Neural cell (in vitro differentiated cells): ENCODE results near the gene SMCHD1. TPM values are rescaled to one million over a fixed set of nuclear protein-coding genes. Genes with fewer than 3 reads are reported as not detected.
"Not testable (repeated sequence)": the region's sequence is repeated elsewhere in the genome, so short reads cannot be mapped to it uniquely, and the experiment has no call there.

ENCODE experiments used
- H2AFZ ChIP-seq: fragments of 200-600, 300-800 bp; sonication (generic), shearing (Covaris generic); 2 replicates; pipeline ENCODE4 v1.6.0; 2014; ENCODE audit warnings: low read depth, mild to moderate bottlenecking, antibody characterized with exemption, low read length, moderate library complexity
- H3F3A ChIP-seq: fragments of 200-600 bp; shearing (Covaris generic); 2 replicates; pipeline ENCODE4 v1.6.1; 2016; ENCODE audit warnings: mild to moderate bottlenecking, moderate library complexity, mixed read lengths, antibody characterized with exemption, low read length; ENCODE audit not compliant: insufficient read depth, poor library complexity, severe bottlenecking
- H3K27ac ChIP-seq: fragments of 200-600, 300-800 bp; sonication (generic), shearing (Covaris generic); 2 replicates; pipeline ENCODE4 v1.5.1; 2014; ENCODE audit warnings: mild to moderate bottlenecking, low read length, moderate library complexity
- H3K27me3 ChIP-seq: fragments of 300-800, 200-600 bp; sonication (generic), shearing (Covaris generic); 2 replicates; pipeline ENCODE4 v1.6.0; 2014; ENCODE audit warnings: mild to moderate bottlenecking, low read depth, low read length, moderate library complexity; ENCODE audit not compliant: insufficient read depth
- H3K36me3 ChIP-seq: fragments of 300-800, 200-600 bp; sonication (generic), shearing (Covaris generic); 2 replicates; pipeline ENCODE4 v1.5.1; 2014; ENCODE audit warnings: mild to moderate bottlenecking, antibody characterized with exemption, low read length, moderate library complexity; ENCODE audit not compliant: insufficient read depth
- H3K4me2 ChIP-seq: fragments of 300-800, 200-600 bp; sonication (generic), shearing (Covaris generic); 2 replicates; pipeline ENCODE4 v1.6.0; 2014; ENCODE audit warnings: mild to moderate bottlenecking, low read length
- H3K4me3 ChIP-seq: fragments of 300-800, 200-600 bp; sonication (generic), shearing (Covaris generic); 2 replicates; pipeline ENCODE4 v1.5.1; 2014; ENCODE audit warnings: mild to moderate bottlenecking, low read length, moderate library complexity
- H3K79me2 ChIP-seq: fragments of 200-600 bp; shearing (Covaris generic); replicated peaks from 2 replicates; pipeline ENCODE4 v1.6.0; 2014; ENCODE audit warnings: mild to moderate bottlenecking, low read length, moderate library complexity; ENCODE audit not compliant: insufficient read depth
- H3K9ac ChIP-seq: fragments of 300-800, 200-600 bp; sonication (generic), shearing (Covaris generic); 2 replicates; pipeline ENCODE4 v1.6.1; 2016; ENCODE audit warnings: mild to moderate bottlenecking, low read length, mixed read lengths
- H3K9me2 ChIP-seq: fragments of 200-600 bp; shearing (Covaris generic); 2 replicates; pipeline ENCODE4 v1.6.1; 2016; ENCODE audit warnings: mild to moderate bottlenecking, low read length, mixed read lengths; ENCODE audit not compliant: insufficient read depth
- H3K9me3 ChIP-seq: fragments of 200-600, 300-800 bp; sonication (generic), shearing (Covaris generic); 2 replicates; pipeline ENCODE4 v1.6.1; 2016; ENCODE audit warnings: mild to moderate bottlenecking, mixed run types, low read length, moderate library complexity, mixed read lengths
- H4K20me1 ChIP-seq: fragments of 200-600 bp; shearing (Covaris generic); 2 replicates; pipeline ENCODE4 v1.6.1; 2016; ENCODE audit warnings: mild to moderate bottlenecking, mixed run types; ENCODE audit not compliant: insufficient read depth
- MXI1 ChIP-seq: fragments of 450-650 bp; conservative IDR thresholded peaks from 2 replicates; pipeline ENCODE4 v1.6.1; 2014; ENCODE audit warnings: antibody characterized with exemption, mild to moderate bottlenecking; ENCODE audit not compliant: poor library complexity, severe bottlenecking
- POLR2AphosphoS5 ChIP-seq: IDR thresholded peaks from 2 replicates; pipeline ENCODE4 v1.6.1; 2012
- SMC3 ChIP-seq: fragments of 450-650 bp; conservative IDR thresholded peaks from 2 replicates; pipeline ENCODE4 v1.6.1; 2014; ENCODE audit warnings: antibody characterized with exemption, mild to moderate bottlenecking, moderate library complexity; ENCODE audit not compliant: poor library complexity
- TAF1 ChIP-seq: IDR thresholded peaks from 2 replicates; pipeline ENCODE4 v1.6.1; 2012; ENCODE audit warnings: low read depth
- polyA plus RNA-seq: library from polyadenylated mRNA; depleted of rRNA; stranded (reverse); fragments of >200 nt; gene quantifications from 2 replicates; pipeline ENCODE4 v1.2.3, GENCODE V29; 2014
- TF ChIP-seq, protein P1 (sequence below): fragments of 450-650 bp; IDR thresholded peaks from 2 replicates; pipeline ENCODE4 v1.5.1; 2014; ENCODE audit warnings: antibody characterized with exemption, mild to moderate bottlenecking, moderate library complexity; ENCODE audit not compliant: poor library complexity, severe bottlenecking
- TF ChIP-seq, protein P2 (sequence below): IDR thresholded peaks from 2 replicates; pipeline ENCODE4 v1.6.1; 2012; ENCODE audit warnings: borderline replicate concordance

SMCHD1 gene
- polyA plus RNA-seq, 1 donor from 2014 or later, result 49.4 TPM

GRCh38 chr18:2848247-2849246 lies 193.0 kb downstream of the SMCHD1 start:
- TF ChIP-seq MXI1, result no peak
- TF ChIP-seq POLR2AphosphoS5, result no peak
- TF ChIP-seq, protein P1, sequence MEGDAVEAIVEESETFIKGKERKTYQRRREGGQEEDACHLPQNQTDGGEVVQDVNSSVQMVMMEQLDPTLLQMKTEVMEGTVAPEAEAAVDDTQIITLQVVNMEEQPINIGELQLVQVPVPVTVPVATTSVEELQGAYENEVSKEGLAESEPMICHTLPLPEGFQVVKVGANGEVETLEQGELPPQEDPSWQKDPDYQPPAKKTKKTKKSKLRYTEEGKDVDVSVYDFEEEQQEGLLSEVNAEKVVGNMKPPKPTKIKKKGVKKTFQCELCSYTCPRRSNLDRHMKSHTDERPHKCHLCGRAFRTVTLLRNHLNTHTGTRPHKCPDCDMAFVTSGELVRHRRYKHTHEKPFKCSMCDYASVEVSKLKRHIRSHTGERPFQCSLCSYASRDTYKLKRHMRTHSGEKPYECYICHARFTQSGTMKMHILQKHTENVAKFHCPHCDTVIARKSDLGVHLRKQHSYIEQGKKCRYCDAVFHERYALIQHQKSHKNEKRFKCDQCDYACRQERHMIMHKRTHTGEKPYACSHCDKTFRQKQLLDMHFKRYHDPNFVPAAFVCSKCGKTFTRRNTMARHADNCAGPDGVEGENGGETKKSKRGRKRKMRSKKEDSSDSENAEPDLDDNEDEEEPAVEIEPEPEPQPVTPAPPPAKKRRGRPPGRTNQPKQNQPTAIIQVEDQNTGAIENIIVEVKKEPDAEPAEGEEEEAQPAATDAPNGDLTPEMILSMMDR, result no peak
- no peak for TF ChIP-seq SMC3
- no peaks in the 10 kb centered on the region for H3K36me3 ChIP-seq
- peak overlapping the region; percentile 75 for H3K4me3 ChIP-seq
- no peaks in the 10 kb centered on the region for H3K9me2 ChIP-seq
- no peak overlapping the region for H3K27ac ChIP-seq
- H3K79me2 ChIP-seq, result no peaks in the 10 kb centered on the region
- peak overlapping the region; percentile 68 for H3K4me2 ChIP-seq
- H3K27me3 ChIP-seq, result peaks cover 52% of the 10 kb centered on the region
- no peak overlapping the region for H3K9ac ChIP-seq
- no peaks in the 10 kb centered on the region for H3K9me3 ChIP-seq
- no peaks in the 10 kb centered on the region for H4K20me1 ChIP-seq
- H3F3A ChIP-seq, result no peaks in the 10 kb centered on the region
- H2AFZ ChIP-seq, result no peak overlapping the region

- no peak overlapping the region for H2AFZ ChIP-seq
- H3K4me3 ChIP-seq, result no peak overlapping the region
- H3K79me2 ChIP-seq, result no peaks in the 10 kb centered on the region
- H4K20me1 ChIP-seq, result no peaks in the 10 kb centered on the region
- TF ChIP-seq MXI1, result no peak
- no peak for TF ChIP-seq POLR2AphosphoS5
- H3K9me2 ChIP-seq, result no peaks in the 10 kb centered on the region
- peaks cover 39% of the 10 kb centered on the region for H3K27me3 ChIP-seq
- no peak overlapping the region for H3K9ac ChIP-seq
- H3F3A ChIP-seq, result no peaks in the 10 kb centered on the region
- H3K27ac ChIP-seq, result no peak overlapping the region
- no peaks in the 10 kb centered on the region for H3K36me3 ChIP-seq
- no peaks in the 10 kb centered on the region for H3K9me3 ChIP-seq
- H3K4me2 ChIP-seq, result no peak overlapping the region
Observed at GRCh38 chr18:2850816-2851215, 195.3 kb downstream of the SMCHD1 start.

DNA sequence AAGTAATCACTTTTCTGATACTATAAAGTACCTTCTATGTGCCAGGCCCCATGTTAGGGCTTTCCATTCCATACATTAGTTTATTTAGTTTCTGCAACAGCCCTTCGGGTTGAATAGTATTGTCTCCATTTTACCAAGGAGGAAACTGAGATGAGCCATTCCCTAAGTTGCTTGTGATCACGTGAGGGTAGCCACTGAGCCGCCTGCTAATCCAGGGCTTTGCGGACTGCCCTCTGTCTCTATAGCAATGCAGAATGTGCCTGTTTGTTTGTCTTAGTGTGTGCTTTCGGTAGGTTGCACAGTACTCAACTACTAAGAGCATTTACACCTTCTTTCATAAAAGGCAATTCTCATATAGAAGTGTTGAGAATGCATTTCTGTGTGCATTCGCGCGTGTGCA lies 196.2 kb downstream of the SMCHD1 start:
- H3K79me2 ChIP-seq, result no peaks in the 10 kb centered on the region
- no peak overlapping the region for H3K4me2 ChIP-seq
- no peak overlapping the region for H3K27ac ChIP-seq
- H3K9me3 ChIP-seq, result no peaks in the 10 kb centered on the region
- no peaks in the 10 kb centered on the region for H3K9me2 ChIP-seq
- no peaks in the 10 kb centered on the region for H3F3A ChIP-seq
- H4K20me1 ChIP-seq, result no peaks in the 10 kb centered on the region
- no peak overlapping the region for H3K4me3 ChIP-seq
- no peak overlapping the region for H2AFZ ChIP-seq
- TF ChIP-seq MXI1, result no peak
- TF ChIP-seq, protein P2, sequence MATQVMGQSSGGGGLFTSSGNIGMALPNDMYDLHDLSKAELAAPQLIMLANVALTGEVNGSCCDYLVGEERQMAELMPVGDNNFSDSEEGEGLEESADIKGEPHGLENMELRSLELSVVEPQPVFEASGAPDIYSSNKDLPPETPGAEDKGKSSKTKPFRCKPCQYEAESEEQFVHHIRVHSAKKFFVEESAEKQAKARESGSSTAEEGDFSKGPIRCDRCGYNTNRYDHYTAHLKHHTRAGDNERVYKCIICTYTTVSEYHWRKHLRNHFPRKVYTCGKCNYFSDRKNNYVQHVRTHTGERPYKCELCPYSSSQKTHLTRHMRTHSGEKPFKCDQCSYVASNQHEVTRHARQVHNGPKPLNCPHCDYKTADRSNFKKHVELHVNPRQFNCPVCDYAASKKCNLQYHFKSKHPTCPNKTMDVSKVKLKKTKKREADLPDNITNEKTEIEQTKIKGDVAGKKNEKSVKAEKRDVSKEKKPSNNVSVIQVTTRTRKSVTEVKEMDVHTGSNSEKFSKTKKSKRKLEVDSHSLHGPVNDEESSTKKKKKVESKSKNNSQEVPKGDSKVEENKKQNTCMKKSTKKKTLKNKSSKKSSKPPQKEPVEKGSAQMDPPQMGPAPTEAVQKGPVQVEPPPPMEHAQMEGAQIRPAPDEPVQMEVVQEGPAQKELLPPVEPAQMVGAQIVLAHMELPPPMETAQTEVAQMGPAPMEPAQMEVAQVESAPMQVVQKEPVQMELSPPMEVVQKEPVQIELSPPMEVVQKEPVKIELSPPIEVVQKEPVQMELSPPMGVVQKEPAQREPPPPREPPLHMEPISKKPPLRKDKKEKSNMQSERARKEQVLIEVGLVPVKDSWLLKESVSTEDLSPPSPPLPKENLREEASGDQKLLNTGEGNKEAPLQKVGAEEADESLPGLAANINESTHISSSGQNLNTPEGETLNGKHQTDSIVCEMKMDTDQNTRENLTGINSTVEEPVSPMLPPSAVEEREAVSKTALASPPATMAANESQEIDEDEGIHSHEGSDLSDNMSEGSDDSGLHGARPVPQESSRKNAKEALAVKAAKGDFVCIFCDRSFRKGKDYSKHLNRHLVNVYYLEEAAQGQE, result no peak
- no peak for TF ChIP-seq SMC3
- TF ChIP-seq TAF1, result no peak
- H3K36me3 ChIP-seq, result no peaks in the 10 kb centered on the region
- H3K9ac ChIP-seq, result no peak overlapping the region
- H3K27me3 ChIP-seq, result peaks cover 29% of the 10 kb centered on the region

GRCh38 chr18:2852460-2852859 lies 196.9 kb downstream of the SMCHD1 start:
- not testable (repeated sequence) for H4K20me1 ChIP-seq, H3K4me3 ChIP-seq, H2AFZ ChIP-seq, H3K9me2 ChIP-seq, H3K9me3 ChIP-seq, H3K36me3 ChIP-seq, H3K79me2 ChIP-seq, H3F3A ChIP-seq, H3K4me2 ChIP-seq, H3K27ac ChIP-seq, H3K9ac ChIP-seq
- H3K27me3 ChIP-seq, result peaks cover 24% of the 10 kb centered on the region
